Endodermal cell (in vitro differentiated cells): ENCODE measurements around the gene EYA2. TPM values are rescaled to one million over a fixed set of nuclear protein-coding genes. Genes with fewer than 3 reads are reported as not detected.
A peak's percentile ranks its signal among the peaks of the same experiment; 100 is the strongest.

ENCODE experiments used
- DNase-seq: peaks from one replicate; pipeline ENCODE4 v3.0.0-alpha.2; 2017
- H3K27ac ChIP-seq: 2 replicates; pipeline ENCODE4 v1.5.1; 2013; ENCODE audit warnings: mild to moderate bottlenecking, low read depth, low read length, moderate library complexity
- H3K27me3 ChIP-seq: 2 replicates; pipeline ENCODE4 v1.6.1; 2013; ENCODE audit warnings: mild to moderate bottlenecking, low read length, moderate library complexity; ENCODE audit not compliant: insufficient read depth, control insufficient read depth, poor library complexity, severe bottlenecking
- H3K36me3 ChIP-seq: 2 replicates; pipeline ENCODE4 v1.7.0; 2013; ENCODE audit warnings: mild to moderate bottlenecking, low read length, moderate library complexity; ENCODE audit not compliant: control insufficient read depth, insufficient read depth
- H3K4me1 ChIP-seq: one replicate; pipeline ENCODE4 v1.7.0; 2013; ENCODE audit warnings: low read length; ENCODE audit not compliant: control insufficient read depth, insufficient read depth
- H3K4me3 ChIP-seq: 2 replicates; pipeline ENCODE4 v1.5.1; 2013; ENCODE audit warnings: mild to moderate bottlenecking, low read length, moderate library complexity
- H3K9ac ChIP-seq: 2 replicates; pipeline ENCODE4 v1.6.1; 2013; ENCODE audit warnings: mild to moderate bottlenecking, low read length, moderate library complexity; ENCODE audit not compliant: poor library complexity, severe bottlenecking; ENCODE audit errors: extremely low read depth
- H3K9me3 ChIP-seq: 2 replicates; pipeline ENCODE4 v1.6.1; 2013; ENCODE audit warnings: mild to moderate bottlenecking, low read length, moderate library complexity; ENCODE audit not compliant: control insufficient read depth
- H3K27ac Mint-ChIP-seq: 2 replicates; pipeline ENCODE4 v1.8.0; 2020; ENCODE audit warnings: mixed read lengths
- H3K27me3 Mint-ChIP-seq: 2 replicates; pipeline ENCODE4 v1.8.0; 2021; ENCODE audit warnings: mild to moderate bottlenecking, mixed read lengths; ENCODE audit not compliant: insufficient read depth
- H3K36me3 Mint-ChIP-seq: 2 replicates; pipeline ENCODE4 v1.8.0; 2020; ENCODE audit warnings: low read depth, mixed read lengths
- H3K4me1 Mint-ChIP-seq: 2 replicates; pipeline ENCODE4 v1.8.0; 2020; ENCODE audit warnings: mixed read lengths
- H3K4me3 Mint-ChIP-seq: 2 replicates; pipeline ENCODE4 v1.8.0; 2020; ENCODE audit warnings: mild to moderate bottlenecking, moderate library complexity, mixed read lengths
- H3K9me3 Mint-ChIP-seq: 2 replicates; pipeline ENCODE4 v1.8.0; 2020; ENCODE audit warnings: mild to moderate bottlenecking, mixed read lengths
- CTCF ChIP-seq: fragments of 200-600 bp; sonication (generic); conservative IDR thresholded peaks from 2 replicates; pipeline ENCODE4 v1.5.0; 2021; ENCODE audit warnings: antibody characterized with exemption, mild to moderate bottlenecking
- WGBS, 2 experiments: methylation state at CpG; one replicate each; pipeline versions ENCODE4 v1.1.5 to v1.1.7; 2013; ENCODE audit warnings: missing lambda C conversion rate in 2 of 2, mixed read lengths in 1 of 2; ENCODE audit not compliant: insufficient coverage in 1 of 2, insufficient read length in 1 of 2; 5-methylcytosine and 5-hydroxymethylcytosine counted together
- total RNA-seq, 2 donors: library from RNA; stranded (reverse); fragmentation: NEBNext Ultra II Directional in 1 of 2; extraction: Animal tissue kit (Norgen Biotek cat#: 25700) in 1 of 2; gene quantifications; 2 replicates in 1 of 2; 3 replicates in 1 of 2; pipeline ENCODE4 v1.2.1, GENCODE V29; 2021

Gene EYA2
- total RNA-seq, 2 donors from 2014 or later = 9.1 to 18.0 TPM

- Mint-ChIP-seq H3K36me3 (no peaks in the 10 kb centered on the region), H3K27me3 (peaks cover 20% of the 10 kb centered on the region), H3K9me3 (no peaks in the 10 kb centered on the region), H3K4me1 (peaks cover 8% of the 10 kb centered on the region), H3K27ac (no peak overlapping the region), H3K4me3 (no peak overlapping the region)
- Histone ChIP-seq H3K4me3 (no peak overlapping the region), H3K4me1 (no peaks in the 10 kb centered on the region), H3K9ac (no peak overlapping the region), H3K9me3 (no peaks in the 10 kb centered on the region), H3K27ac (no peak overlapping the region), H3K27me3 (no peaks in the 10 kb centered on the region), H3K36me3 (no peaks in the 10 kb centered on the region)
- WGBS, 2 experiments = 78% methylated on average over 6 of the region's 6 CpGs
- DNase-seq = no peak
- TF ChIP-seq CTCF = no peak
Measured at GRCh38 chr20:46883892-46884291, 10.8 kb upstream of the EYA2 start.

GRCh38 chr20:46890682-46891081 is 4.0 kb upstream of the EYA2 start:
- TF ChIP-seq CTCF = no peak
- Mint-ChIP-seq H3K27ac (no peak overlapping the region), H3K4me3 (no peak overlapping the region), H3K9me3 (peaks cover 8% of the 10 kb centered on the region), H3K4me1 (peaks cover 4% of the 10 kb centered on the region), H3K27me3 (peaks cover 53% of the 10 kb centered on the region), H3K36me3 (no peaks in the 10 kb centered on the region)
- H3K27ac ChIP-seq = no peak overlapping the region
- no peaks in the 10 kb centered on the region for H3K36me3 ChIP-seq
- H3K4me3 ChIP-seq = no peak overlapping the region
- peaks cover 3% of the 10 kb centered on the region for H3K4me1 ChIP-seq
- no peak overlapping the region for H3K9ac ChIP-seq
- peaks cover 5% of the 10 kb centered on the region for H3K27me3 ChIP-seq
- DNase-seq = no peak
- H3K9me3 ChIP-seq = peaks cover 8% of the 10 kb centered on the region

- no peaks in the 10 kb centered on the region for H3K36me3 Mint-ChIP-seq
- DNase-seq = no peak
- no peak overlapping the region for H3K4me3 ChIP-seq
- H3K27me3 Mint-ChIP-seq = peaks cover 61% of the 10 kb centered on the region
- H3K27me3 ChIP-seq = peaks cover 13% of the 10 kb centered on the region
- no peak overlapping the region for H3K9ac ChIP-seq
- no peak for TF ChIP-seq CTCF
- WGBS, 2 experiments = 93% methylated on average over 3 of the region's 3 CpGs; no CpG with 5 or more reads in 1 of the 2 experiments
- no peaks in the 10 kb centered on the region for H3K36me3 ChIP-seq
- peaks cover 7% of the 10 kb centered on the region for H3K4me1 ChIP-seq
- H3K27ac Mint-ChIP-seq = no peak overlapping the region
- H3K4me1 Mint-ChIP-seq = peaks cover 26% of the 10 kb centered on the region
- no peak overlapping the region for H3K27ac ChIP-seq
- peak overlapping the region; percentile 83 for H3K4me3 Mint-ChIP-seq
- peaks cover 8% of the 10 kb centered on the region for H3K9me3 ChIP-seq
- peaks cover 8% of the 10 kb centered on the region for H3K9me3 Mint-ChIP-seq
Measured at GRCh38 chr20:46893051-46893450, 1.6 kb upstream of the EYA2 start.
